ENCODE measurements around the gene SNAPC2.

DNA sequence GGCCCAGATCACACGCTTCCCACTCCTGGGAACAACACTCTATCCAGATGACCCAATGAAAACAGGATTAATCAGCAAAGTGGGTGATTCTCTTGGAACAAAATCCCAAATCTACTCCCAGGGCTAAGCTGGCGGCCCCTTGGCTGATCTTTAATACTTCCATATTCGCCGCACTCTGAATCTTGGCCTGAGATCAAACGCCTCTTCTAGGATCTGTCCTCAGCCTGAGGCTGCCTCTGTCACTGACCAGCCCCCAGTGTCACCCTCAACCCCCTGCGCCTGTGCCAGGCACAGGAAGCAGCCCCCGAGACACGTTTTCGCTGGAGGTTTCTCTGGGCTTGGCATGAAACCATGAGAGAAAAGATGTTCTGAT, 8.2 kb downstream of the SNAPC2 start:
- TF ChIP-seq, protein P1, sequence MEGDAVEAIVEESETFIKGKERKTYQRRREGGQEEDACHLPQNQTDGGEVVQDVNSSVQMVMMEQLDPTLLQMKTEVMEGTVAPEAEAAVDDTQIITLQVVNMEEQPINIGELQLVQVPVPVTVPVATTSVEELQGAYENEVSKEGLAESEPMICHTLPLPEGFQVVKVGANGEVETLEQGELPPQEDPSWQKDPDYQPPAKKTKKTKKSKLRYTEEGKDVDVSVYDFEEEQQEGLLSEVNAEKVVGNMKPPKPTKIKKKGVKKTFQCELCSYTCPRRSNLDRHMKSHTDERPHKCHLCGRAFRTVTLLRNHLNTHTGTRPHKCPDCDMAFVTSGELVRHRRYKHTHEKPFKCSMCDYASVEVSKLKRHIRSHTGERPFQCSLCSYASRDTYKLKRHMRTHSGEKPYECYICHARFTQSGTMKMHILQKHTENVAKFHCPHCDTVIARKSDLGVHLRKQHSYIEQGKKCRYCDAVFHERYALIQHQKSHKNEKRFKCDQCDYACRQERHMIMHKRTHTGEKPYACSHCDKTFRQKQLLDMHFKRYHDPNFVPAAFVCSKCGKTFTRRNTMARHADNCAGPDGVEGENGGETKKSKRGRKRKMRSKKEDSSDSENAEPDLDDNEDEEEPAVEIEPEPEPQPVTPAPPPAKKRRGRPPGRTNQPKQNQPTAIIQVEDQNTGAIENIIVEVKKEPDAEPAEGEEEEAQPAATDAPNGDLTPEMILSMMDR (IDR thresholded peaks at IDR 0.05) = no peak
- TF ChIP-seq POLR2A (IDR thresholded peaks at IDR 0.05) = no peak

All from Peyer's patch (tissue), 4 donors.